Testis (tissue), 3 donors: ENCODE data around the gene RUNDC3A. TPM values are rescaled to one million over a fixed set of nuclear protein-coding genes. Genes with fewer than 3 reads are reported as not detected.
"Not testable (repeated sequence)": the region's sequence is repeated elsewhere in the genome, so short reads cannot be mapped to it uniquely, and the experiment has no call there.

Source experiments
- DNase-seq: peaks from one replicate; pipeline ENCODE4 v3.0.0-alpha.2; 2019
- H3K27ac ChIP-seq, 2 donors: fragments of 200-600 bp; sonication (generic); one replicate each; pipeline ENCODE4 v1.5.1; 2019
- H3K27me3 ChIP-seq: fragments of 200-600 bp; sonication (generic); one replicate; pipeline ENCODE4 v1.5.1; 2019
- H3K36me3 ChIP-seq: fragments of 200-600 bp; sonication (generic); one replicate; pipeline ENCODE4 v1.5.1; 2017; ENCODE audit warnings: low read depth; ENCODE audit errors: missing control alignments
- H3K4me1 ChIP-seq: fragments of 200-600 bp; sonication (generic); one replicate; pipeline ENCODE4 v1.5.1; 2019
- H3K4me3 ChIP-seq, 2 donors: fragments of 200-600 bp; sonication (generic); one replicate each; pipeline ENCODE4 v1.5.1; 2017 to 2019
- H3K9me3 ChIP-seq: fragments of 200-600 bp; sonication (generic); one replicate; pipeline ENCODE4 v1.5.1; 2017
- POLR2A ChIP-seq: fragments of 450-650 bp; IDR thresholded peaks from one replicate; pipeline ENCODE4 v1.6.1; 2017; ENCODE audit warnings: antibody characterized with exemption, mild to moderate bottlenecking, moderate library complexity
- WGBS, 2 donors: methylation state at CpG; one replicate each; pipeline ENCODE4 v1.1.5; 2018; 5-methylcytosine and 5-hydroxymethylcytosine counted together
- intact Hi-C: fragments of 100-400 bp; cut with DNase I; formaldehyde crosslinking; loops from one replicate; pipeline ENCODE4 v1.15.1; 2023; ENCODE audit warnings: low total_unique reads
- polyA plus RNA-seq: library from polyadenylated mRNA; stranded (reverse); fragments of 350-450 nt; fragmentation: Illumina TruSeq; extraction: RNeasy Lipid Tissue Mini Kit (QIAGEN cat#74804); gene quantifications from one replicate; pipeline ENCODE4 v1.2.3, GENCODE V29; 2014; ENCODE audit warnings: low read depth, low replicate concordance; ENCODE audit not compliant: insufficient read depth
- total RNA-seq, 2 donors: library from RNA; depleted of rRNA; stranded (reverse); fragments of >200 nt; gene quantifications; one replicate each; pipeline ENCODE4 v1.2.3, GENCODE V29; 2016
- TF ChIP-seq, protein P1 (sequence below), 3 experiments: fragments of 450-650 bp in 2 of 3; fragments of 200-600 bp in 1 of 3; sonication (generic) in 1 of 3; IDR thresholded peaks; one replicate each; pipeline ENCODE4 v1.5.1; 2016 to 2019; ENCODE audit warnings: antibody characterized with exemption in 3 of 3, mild to moderate bottlenecking in 2 of 3, moderate library complexity in 1 of 3

Gene RUNDC3A
- total and polyA plus RNA-seq, 3 donors from 2014 or later, result 14.6 to 53.1 (median 17.5) TPM

DNA sequence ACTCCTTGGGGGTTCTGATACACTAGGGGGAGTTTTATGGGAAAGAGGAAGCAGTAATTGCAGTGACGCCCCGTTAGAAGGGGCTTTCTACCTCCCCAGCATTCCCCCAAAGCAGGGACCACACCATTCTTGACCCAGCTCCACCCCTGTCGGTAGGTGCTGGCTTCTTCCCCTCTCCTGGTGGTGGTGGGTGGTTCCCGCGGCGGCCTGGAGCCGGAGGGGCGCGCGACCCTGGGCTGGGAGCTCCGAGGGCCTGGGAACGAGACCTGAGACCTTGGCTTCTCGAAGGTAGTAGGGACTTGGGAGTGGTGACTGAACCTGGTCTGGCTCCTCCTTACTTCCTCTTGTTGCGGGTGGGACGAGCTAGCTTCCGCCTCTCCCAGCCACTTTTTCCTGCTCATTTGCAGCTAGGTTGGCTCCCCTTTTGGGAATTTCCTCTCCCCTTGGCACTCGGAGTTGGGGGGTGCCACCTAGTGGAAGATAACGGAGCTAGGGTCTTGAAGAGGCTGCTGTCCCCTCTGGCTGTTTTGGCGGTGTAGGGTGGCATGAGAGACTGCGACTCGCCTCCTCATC, 37.1 kb downstream of the RUNDC3A start:
- Histone ChIP-seq H3K36me3 (no peaks in the 10 kb centered on the region), H3K27ac (peak overlapping the region; percentile 12 to 82), H3K4me3 (peak overlapping the region; percentile 69 to 75), H3K4me1 (peaks cover 4% of the 10 kb centered on the region), H3K9me3 (no peaks in the 10 kb centered on the region), H3K27me3 (no peaks in the 10 kb centered on the region)
- intact Hi-C loops, result no loop called here
- WGBS, 2 donors, result 1 to 2% methylated on average over 11 to 21 of the region's 21 CpGs
- peak; percentile 60 for DNase-seq
- no peak for TF ChIP-seq POLR2A
- TF ChIP-seq, protein P1, sequence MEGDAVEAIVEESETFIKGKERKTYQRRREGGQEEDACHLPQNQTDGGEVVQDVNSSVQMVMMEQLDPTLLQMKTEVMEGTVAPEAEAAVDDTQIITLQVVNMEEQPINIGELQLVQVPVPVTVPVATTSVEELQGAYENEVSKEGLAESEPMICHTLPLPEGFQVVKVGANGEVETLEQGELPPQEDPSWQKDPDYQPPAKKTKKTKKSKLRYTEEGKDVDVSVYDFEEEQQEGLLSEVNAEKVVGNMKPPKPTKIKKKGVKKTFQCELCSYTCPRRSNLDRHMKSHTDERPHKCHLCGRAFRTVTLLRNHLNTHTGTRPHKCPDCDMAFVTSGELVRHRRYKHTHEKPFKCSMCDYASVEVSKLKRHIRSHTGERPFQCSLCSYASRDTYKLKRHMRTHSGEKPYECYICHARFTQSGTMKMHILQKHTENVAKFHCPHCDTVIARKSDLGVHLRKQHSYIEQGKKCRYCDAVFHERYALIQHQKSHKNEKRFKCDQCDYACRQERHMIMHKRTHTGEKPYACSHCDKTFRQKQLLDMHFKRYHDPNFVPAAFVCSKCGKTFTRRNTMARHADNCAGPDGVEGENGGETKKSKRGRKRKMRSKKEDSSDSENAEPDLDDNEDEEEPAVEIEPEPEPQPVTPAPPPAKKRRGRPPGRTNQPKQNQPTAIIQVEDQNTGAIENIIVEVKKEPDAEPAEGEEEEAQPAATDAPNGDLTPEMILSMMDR (IDR thresholded peaks at IDR 0.05), result peak in 2 of 3 experiments; percentile 16 to 37

DNA sequence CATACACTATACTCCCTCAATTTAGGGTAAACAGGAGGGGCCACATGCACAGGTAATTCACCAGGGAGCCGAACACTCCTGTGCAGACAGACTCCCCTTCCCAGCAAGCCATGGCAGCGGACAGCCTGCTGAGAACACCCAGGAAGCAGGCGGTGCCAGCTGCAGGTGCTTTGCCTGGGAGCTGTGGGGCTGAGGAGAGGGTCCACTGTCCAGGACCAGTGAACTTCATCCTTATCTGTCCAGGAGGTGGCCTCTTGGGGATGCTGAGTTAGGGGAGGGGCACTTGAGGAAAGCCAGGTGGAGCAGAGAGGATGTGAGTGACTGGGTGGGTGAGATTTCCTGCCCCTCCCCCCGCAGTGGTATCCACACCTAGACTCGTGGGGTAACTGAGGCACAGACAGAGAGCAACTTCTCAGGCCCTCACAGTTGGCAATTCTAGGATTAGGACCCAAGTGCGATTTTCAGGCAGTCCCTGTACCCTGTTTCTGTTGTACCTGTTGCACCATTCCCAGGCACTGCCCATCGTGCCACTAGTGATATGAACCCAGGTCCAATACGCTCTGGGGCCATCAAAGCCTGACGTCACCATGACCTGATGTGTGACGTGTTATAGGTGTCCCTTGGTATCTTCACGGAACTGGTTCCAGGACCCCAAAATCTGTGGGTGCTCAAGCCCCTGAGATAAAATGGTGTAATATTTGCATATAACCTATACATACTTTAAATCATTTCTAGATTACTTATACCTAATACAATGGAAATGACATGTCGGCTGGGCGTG, 37.9 kb downstream of the RUNDC3A start:
- Histone ChIP-seq H3K36me3 (no peaks in the 10 kb centered on the region), H3K4me3 (peak overlapping the region; percentile 69 to 75), H3K4me1 (peaks cover 4% of the 10 kb centered on the region), H3K27me3 (no peaks in the 10 kb centered on the region), H3K9me3 (no peaks in the 10 kb centered on the region), H3K27ac (peak overlapping the region in 1 of 2 donors; percentile 82)
- intact Hi-C loops, result no loop called here
- TF ChIP-seq, protein P1 (IDR thresholded peaks at IDR 0.05), result no peak
- TF ChIP-seq POLR2A, result no peak
- DNase-seq, result no peak
- WGBS, 2 donors, result 67 to 100% methylated on average over 3 to 13 of the region's 13 CpGs

DNA sequence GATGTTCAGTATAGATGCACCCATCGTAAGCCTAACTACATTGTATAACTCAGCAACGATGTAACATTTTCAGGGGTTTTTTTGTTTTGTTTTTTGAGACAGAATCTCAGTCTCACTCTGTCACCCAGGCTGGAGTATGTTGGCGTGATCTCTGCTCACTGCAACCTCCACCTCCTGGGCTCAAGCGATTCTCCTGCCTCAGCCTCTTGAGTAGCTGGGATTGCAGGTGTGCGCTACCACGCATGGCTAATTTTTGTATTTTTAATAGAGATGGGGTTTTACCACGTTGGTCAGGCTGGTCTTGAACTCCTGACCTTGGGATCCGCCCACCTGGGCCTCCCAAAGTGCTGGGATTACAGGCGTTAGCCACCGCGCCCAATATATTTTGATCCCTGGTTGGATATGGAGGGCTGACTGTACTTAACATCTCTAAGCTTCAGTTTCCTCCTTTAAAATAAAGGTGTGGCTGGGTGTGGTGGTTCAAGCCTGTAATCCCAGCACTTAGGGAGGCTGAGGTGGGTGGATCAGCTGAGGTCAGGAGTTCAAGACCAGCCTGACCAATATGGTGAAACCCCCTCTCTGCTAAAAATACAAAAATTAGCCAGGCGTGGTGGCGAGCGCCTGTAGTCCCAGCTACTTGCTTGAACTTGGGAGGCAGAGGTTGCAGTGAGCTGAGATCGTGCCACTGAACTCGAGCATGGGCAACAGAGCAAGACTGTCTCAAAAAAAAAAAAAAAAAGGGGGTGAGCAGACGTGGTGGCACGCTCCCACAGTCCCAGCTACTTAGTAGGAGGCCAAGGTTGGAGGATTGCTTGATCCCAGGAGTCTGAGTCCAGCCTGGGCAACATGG, 39.0 kb downstream of the RUNDC3A start:
- H3K27ac ChIP-seq, DNase-seq, intact Hi-C loops, H3K9me3 ChIP-seq, H3K4me1 ChIP-seq, H3K27me3 ChIP-seq, H3K36me3 ChIP-seq, H3K4me3 ChIP-seq: not testable (repeated sequence)
- 77 to 78% methylated on average over 18 of the region's 18 CpGs for WGBS, 2 donors

DNA sequence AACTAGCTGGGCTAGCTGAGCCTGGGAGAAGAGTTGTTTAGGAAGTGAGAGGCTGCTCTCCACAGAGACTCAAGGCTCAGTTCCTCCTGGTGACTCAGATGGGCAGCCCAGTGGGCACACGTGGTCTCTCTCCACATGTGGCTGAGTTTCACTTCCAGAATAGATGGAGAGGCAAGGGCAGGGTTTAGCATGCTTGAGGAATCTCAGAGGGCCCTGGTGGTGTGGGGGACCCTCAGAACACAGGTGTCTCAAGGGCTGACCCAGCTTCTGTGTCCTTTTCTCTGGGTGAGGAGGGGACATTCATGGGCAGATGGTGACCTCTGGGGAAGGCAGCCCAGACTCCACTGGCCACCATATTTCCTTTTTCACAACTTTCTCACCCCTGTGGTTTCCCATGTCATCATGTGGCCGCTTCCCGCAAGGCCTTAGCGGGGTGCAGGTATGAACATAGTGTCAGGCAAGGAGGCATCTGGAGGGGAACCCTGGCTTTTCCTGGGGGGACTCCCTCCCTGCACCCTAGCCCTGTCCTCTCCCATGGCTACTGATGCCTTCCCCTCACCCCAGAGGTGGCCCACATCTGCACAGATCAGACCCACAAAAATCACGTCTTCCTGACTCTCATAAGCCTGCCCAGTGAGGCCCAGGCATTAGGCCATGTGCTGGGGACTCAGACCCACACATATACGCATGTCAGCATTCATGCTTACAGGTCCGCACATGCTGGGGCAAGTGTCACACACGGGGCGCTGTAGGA, 40.0 kb downstream of the RUNDC3A start:
- H3K4me3 ChIP-seq, result no peak overlapping the region
- H3K36me3 ChIP-seq, result no peaks in the 10 kb centered on the region
- no peaks in the 10 kb centered on the region for H3K9me3 ChIP-seq
- no peak overlapping the region for H3K27ac ChIP-seq
- 79 to 91% methylated on average over 4 to 9 of the region's 9 CpGs for WGBS, 2 donors
- H3K4me1 ChIP-seq, result peaks cover 4% of the 10 kb centered on the region
- DNase-seq, result no peak
- no peaks in the 10 kb centered on the region for H3K27me3 ChIP-seq
- intact Hi-C loops, result no loop called here
- no peak for TF ChIP-seq POLR2A
- TF ChIP-seq, protein P1 (IDR thresholded peaks at IDR 0.05), result no peak
